ENCODE results near the gene RPH3AL.

GRCh38 chr17:230395-230770 is 122.2 kb downstream of the RPH3AL start:
- TF ChIP-seq CTCF (IDR thresholded peaks at IDR 0.05) = no peak
- TF ChIP-seq POLR2A (IDR thresholded peaks at IDR 0.05) = no peak
